Heart left ventricle (tissue), 16 donors: ENCODE measurements around the gene CDH11. TPM values are rescaled to one million over a fixed set of nuclear protein-coding genes. Genes with fewer than 3 reads are reported as not detected.
A peak's percentile ranks its signal among the peaks of the same experiment; 100 is the strongest.

Experiments
- ATAC-seq, 4 donors: fragments of 200-7000 bp; cut with Tn5 transposase; one replicate each; pipeline ENCODE4 v1.9.1; 2020 to 2022; ENCODE audit warnings: moderate library complexity in 4 of 4, mild to moderate bottlenecking in 3 of 4, moderate number of reproducible peaks in 1 of 4
- DNase-seq, 5 donors: peaks; one replicate each; pipeline ENCODE4 v3.0.0-alpha.2; 2020
- H3K27ac ChIP-seq, 12 donors: fragments of 200-600 bp; sonication (generic) in 4 of 12; one replicate each; pipeline versions ENCODE4 v1.5.0 to v1.8.0; 2016 to 2022; ENCODE audit warnings: mild to moderate bottlenecking in 2 of 12
- H3K27me3 ChIP-seq, 9 donors: fragments of 200-600 bp; sonication (generic) in 2 of 9; one replicate each; pipeline versions ENCODE4 v1.5.1 to v1.8.0; 2016 to 2022; ENCODE audit warnings: mild to moderate bottlenecking in 3 of 9
- H3K36me3 ChIP-seq, 9 donors: fragments of 200-600 bp; sonication (generic) in 2 of 9; one replicate each; pipeline versions ENCODE4 v1.5.0 to v1.8.0; 2018 to 2022; ENCODE audit warnings: mild to moderate bottlenecking in 2 of 9
- H3K4me1 ChIP-seq, 12 donors: fragments of 200-600 bp; sonication (generic) in 4 of 12; one replicate each; pipeline versions ENCODE4 v1.5.0 to v1.8.0; 2016 to 2022; ENCODE audit warnings: mild to moderate bottlenecking in 3 of 12
- H3K4me3 ChIP-seq, 12 donors: fragments of 200-600 bp; sonication (generic) in 4 of 12; one replicate each; pipeline versions ENCODE4 v1.5.0 to v1.8.0; 2017 to 2022; ENCODE audit warnings: mild to moderate bottlenecking in 9 of 12, moderate library complexity in 4 of 12
- H3K9me3 ChIP-seq, 12 donors: fragments of 200-600 bp; sonication (generic) in 4 of 12; one replicate each; pipeline versions ENCODE4 v1.5.0 to v1.8.0; 2016 to 2022; ENCODE audit warnings: mild to moderate bottlenecking in 1 of 12
- POLR2A ChIP-seq, 2 donors: fragments of 450-650 bp; IDR thresholded peaks; one replicate each; pipeline ENCODE4 v1.6.1; 2017; ENCODE audit warnings: antibody characterized with exemption in 2 of 2, mild to moderate bottlenecking in 2 of 2, moderate library complexity in 2 of 2
- WGBS, 4 donors: extraction: QIAGEN DNeasy Blood & Tissue Kit in 2 of 4; methylation state at CpG; one replicate each; pipeline versions ENCODE4 v1.1.5 to v1.1.7; 2013 to 2018; 5-methylcytosine and 5-hydroxymethylcytosine counted together
- intact Hi-C, 10 donors: fragments of 100-400 bp; cut with DNase I; formaldehyde crosslinking; loops; one replicate each; pipeline versions ENCODE4 v1.11.1 to v1.14.2; 2022
- polyA plus RNA-seq, 2 donors: library from polyadenylated mRNA; stranded (reverse); fragments of 200-250 nt; gene quantifications; one replicate each; pipeline ENCODE4 v1.2.3, GENCODE V29; 2013
- total RNA-seq, 9 donors: library from RNA; depleted of rRNA in 2 of 9; stranded (reverse); fragments of >200 nt in 2 of 9; fragmentation: NEBNext Ultra II Directional in 3 of 9; extraction: Animal tissue kit (Norgen Biotek cat#: 25700) in 3 of 9; gene quantifications; one replicate each; pipeline versions ENCODE4 v1.1.0 to v1.2.4, GENCODE V29; 2016 to 2023
- TF ChIP-seq, protein P1 (sequence below), 12 donors: fragments of 200-600 bp; sonication (generic) in 4 of 12; IDR thresholded peaks; one replicate each; pipeline versions ENCODE4 v1.5.0 to v1.8.0; 2018 to 2022; ENCODE audit warnings: antibody characterized with exemption in 12 of 12, mild to moderate bottlenecking in 5 of 12
- donor health status: ischemic (EF 13 %, LVEDD 7.1; RV severe dilation, severe dysfunction).
- donor health status: healthy with polysubstance abuse.
- donor health status: DM: no; HTN: yes; CAD: no.
- donor health status: DM: no; HTN: no; CAD: no.
- donor health status: ischemic (EF 25% LVEDD 6.9; RV normal size, moderate dysfunction).
- donor health status: ischemic (EF 25% LVEDD 5.7; RV mildly dilated, moderate dysfunction).
- donor health status: healthy.
- donor health status: DM: yes; HTN: yes; CAD: no.
- donor health status: ischemic (EF 35%, LVEDD 5.7; RV mildly dilated, moderate dysfunction).
- donor health status: nonischemic (EF 11% LVEDD 7.7; RV severe dilation, severe dysfunction).
- donor health status: DM: yes; HTN: yes; CAD: no.
- donor health status: PGD.
- donor health status: ischemic (EF 29% LVEDD 5.4; RV normal size, mild dysfunction).
- donor health status: nonischemic (EF 23%, LVEDD 6.1; RV moderate dilation, normal function).

CDH11 gene
- total and polyA plus RNA-seq, 11 donors, result 1.4 to 37.1 (median 7.4) TPM

DNA sequence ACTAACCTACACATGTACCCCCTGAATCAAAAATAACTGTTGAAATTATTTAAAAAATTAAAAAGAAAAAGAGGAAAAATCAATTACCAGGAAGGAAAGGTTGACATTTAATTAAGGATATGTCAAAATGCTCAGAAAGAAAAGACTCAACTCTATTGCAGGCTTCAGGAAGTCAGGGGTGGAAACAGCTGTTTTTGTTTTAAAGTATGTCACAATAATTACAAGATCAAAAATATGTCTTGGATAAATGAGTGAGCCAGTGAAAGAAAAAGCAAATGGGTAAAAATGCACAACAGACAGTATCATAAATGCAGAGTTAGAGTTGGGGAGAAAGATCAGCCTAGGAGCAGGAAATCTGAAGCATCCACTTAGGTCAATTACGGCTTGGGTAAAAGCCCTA is 146.0 kb downstream of the CDH11 start:
- no peak overlapping the region for H3K27ac ChIP-seq
- 83 to 95% (median 85%) methylated on average over 1 of the region's 1 CpG for WGBS, 4 donors
- ATAC-seq, result peak in 1 of 4 donors; percentile 26

DNA sequence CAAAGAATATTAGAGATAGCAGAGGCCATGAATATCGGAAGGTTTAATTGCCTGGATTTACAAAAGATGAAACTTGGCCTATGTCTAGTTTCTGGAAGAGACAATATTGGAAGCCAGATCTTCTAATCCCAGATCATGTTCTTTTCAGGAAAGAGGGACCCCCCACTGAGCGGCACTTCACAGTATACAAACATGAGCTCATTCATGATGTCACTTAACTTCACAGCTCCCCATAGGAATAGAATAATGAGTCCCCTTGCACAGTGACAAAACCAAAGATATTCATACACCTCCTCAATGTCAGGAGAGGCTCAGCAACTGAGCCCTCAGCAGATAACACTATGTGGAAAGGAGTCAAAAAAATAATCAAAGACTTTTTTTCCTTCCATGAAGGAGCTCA is 147.5 kb downstream of the CDH11 start:
- Histone ChIP-seq H3K4me1 (peaks cover 0 to 6% (median 0%) of the 10 kb centered on the region in 12 donors), H3K9me3 (no peaks in the 10 kb centered on the region), H3K36me3 (peaks cover 0 to 34% (median 5%) of the 10 kb centered on the region in 9 donors), H3K27me3 (no peaks in the 10 kb centered on the region), H3K4me3 (no peak overlapping the region), H3K27ac (no peak overlapping the region)
- ATAC-seq (no peak), DNase-seq (no peak)
- TF ChIP-seq, protein P1, sequence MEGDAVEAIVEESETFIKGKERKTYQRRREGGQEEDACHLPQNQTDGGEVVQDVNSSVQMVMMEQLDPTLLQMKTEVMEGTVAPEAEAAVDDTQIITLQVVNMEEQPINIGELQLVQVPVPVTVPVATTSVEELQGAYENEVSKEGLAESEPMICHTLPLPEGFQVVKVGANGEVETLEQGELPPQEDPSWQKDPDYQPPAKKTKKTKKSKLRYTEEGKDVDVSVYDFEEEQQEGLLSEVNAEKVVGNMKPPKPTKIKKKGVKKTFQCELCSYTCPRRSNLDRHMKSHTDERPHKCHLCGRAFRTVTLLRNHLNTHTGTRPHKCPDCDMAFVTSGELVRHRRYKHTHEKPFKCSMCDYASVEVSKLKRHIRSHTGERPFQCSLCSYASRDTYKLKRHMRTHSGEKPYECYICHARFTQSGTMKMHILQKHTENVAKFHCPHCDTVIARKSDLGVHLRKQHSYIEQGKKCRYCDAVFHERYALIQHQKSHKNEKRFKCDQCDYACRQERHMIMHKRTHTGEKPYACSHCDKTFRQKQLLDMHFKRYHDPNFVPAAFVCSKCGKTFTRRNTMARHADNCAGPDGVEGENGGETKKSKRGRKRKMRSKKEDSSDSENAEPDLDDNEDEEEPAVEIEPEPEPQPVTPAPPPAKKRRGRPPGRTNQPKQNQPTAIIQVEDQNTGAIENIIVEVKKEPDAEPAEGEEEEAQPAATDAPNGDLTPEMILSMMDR (IDR thresholded peaks at IDR 0.05), result no peak
- TF ChIP-seq POLR2A (IDR thresholded peaks at IDR 0.05), result no peak
- WGBS, 4 donors, result 81 to 99% (median 92%) methylated on average over 2 of the region's 2 CpGs
- intact Hi-C loops, result no loop called here

More for the DNA sequence above, 146.0 kb downstream of the CDH11 start:
- Histone ChIP-seq H3K9me3 (no peaks in the 10 kb centered on the region), H3K4me3 (no peak overlapping the region), H3K27me3 (no peaks in the 10 kb centered on the region), H3K36me3 (peaks cover 0 to 25% (median 1%) of the 10 kb centered on the region in 9 donors), H3K4me1 (peaks cover 0 to 6% (median 0%) of the 10 kb centered on the region in 12 donors)
- TF ChIP-seq, protein P1 (IDR thresholded peaks at IDR 0.05), result no peak
- no peak for TF ChIP-seq POLR2A (IDR thresholded peaks at IDR 0.05)
- DNase-seq, result no peak
- intact Hi-C loops, result no loop called here

DNA sequence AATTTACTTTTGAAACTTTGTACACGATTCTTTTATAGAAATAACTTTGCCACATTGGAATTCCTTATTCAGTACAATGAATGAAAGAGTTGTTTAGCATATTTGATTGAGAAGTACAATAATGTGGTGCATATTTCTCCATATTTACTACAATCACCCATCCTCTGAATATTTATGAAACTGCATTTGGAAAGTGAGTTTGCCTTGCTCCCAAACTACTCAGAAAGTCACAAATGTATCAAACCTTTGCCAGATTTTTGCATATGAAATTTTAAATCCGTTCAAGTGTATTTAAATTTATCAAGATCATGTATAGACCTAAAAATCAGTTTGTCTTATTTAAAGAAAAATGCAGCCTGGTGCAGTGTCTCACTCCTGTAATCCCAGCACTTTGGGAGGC is 148.7 kb downstream of the CDH11 start:
- peaks cover 0 to 11% (median 0%) of the 10 kb centered on the region in 12 donors for H3K4me1 ChIP-seq
- H3K9me3 ChIP-seq, result no peaks in the 10 kb centered on the region
- intact Hi-C loops, result no loop called here
- 47 to 89% (median 76%) methylated on average over 2 of the region's 2 CpGs for WGBS, 4 donors
- H3K27ac ChIP-seq, result no peak overlapping the region
- no peak for ATAC-seq
- H3K27me3 ChIP-seq, result no peaks in the 10 kb centered on the region
- peaks cover 0 to 34% (median 5%) of the 10 kb centered on the region in 9 donors for H3K36me3 ChIP-seq
- no peak overlapping the region for H3K4me3 ChIP-seq
- no peak for DNase-seq
- TF ChIP-seq, protein P1 (IDR thresholded peaks at IDR 0.05), result no peak
- TF ChIP-seq POLR2A (IDR thresholded peaks at IDR 0.05), result no peak

DNA sequence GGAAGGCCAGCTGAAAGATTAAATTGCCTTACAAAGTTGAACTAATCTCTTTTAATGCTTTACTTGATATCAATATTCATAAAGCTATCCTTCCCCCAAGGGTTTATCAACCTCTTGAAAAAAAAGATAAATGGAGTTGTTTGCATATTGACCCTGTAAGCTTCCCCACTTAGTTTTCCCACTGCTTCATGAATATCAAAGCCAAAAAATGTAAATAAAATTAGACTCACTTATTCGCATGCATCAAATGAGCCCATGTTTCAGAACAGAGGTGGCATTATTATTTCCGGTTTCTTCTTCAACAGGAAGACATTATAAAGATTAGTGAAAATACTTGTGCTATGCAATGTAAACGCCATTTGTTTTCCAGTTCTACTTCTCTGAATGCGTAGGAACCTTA is 150.7 kb downstream of the CDH11 start:
- WGBS, 4 donors, result 63 to 90% (median 84%) methylated on average over 4 of the region's 4 CpGs

More for the DNA sequence above, 150.7 kb downstream of the CDH11 start:
- intact Hi-C loops, result no loop called here
- no peak overlapping the region for H3K27ac ChIP-seq
- TF ChIP-seq, protein P1 (IDR thresholded peaks at IDR 0.05), result no peak
- no peak for TF ChIP-seq POLR2A (IDR thresholded peaks at IDR 0.05)
- DNase-seq, result no peak
- peaks cover 0 to 39% (median 10%) of the 10 kb centered on the region in 9 donors for H3K36me3 ChIP-seq
- no peaks in the 10 kb centered on the region for H3K27me3 ChIP-seq
- H3K9me3 ChIP-seq, result no peaks in the 10 kb centered on the region
- H3K4me1 ChIP-seq, result peaks cover 0 to 13% (median 0%) of the 10 kb centered on the region in 12 donors
- ATAC-seq, result no peak
- no peak overlapping the region for H3K4me3 ChIP-seq
